Psoas muscle (tissue), 8 donors: Measurements from ENCODE around the gene COX7A2. TPM values are rescaled to one million over a fixed set of nuclear protein-coding genes. Genes with fewer than 3 reads are reported as not detected.
A peak's percentile ranks its signal among the peaks of the same experiment; 100 is the strongest.

Source experiments
- ATAC-seq, 4 donors: fragments of 200-7000 bp; cut with Tn5 transposase; one replicate each; pipeline ENCODE4 v1.9.1; 2020; ENCODE audit warnings: moderate library complexity in 3 of 4, mild to moderate bottlenecking in 2 of 4
- DNase-seq, 2 donors: peaks; one replicate each; pipeline ENCODE4 v3.0.0-alpha.2; 2020
- H3K27ac ChIP-seq: fragments of 200-600 bp; one replicate; pipeline ENCODE4 v1.8.0; 2022
- H3K27me3 ChIP-seq, 3 donors: fragments of 200-600 bp in 1 of 3; one replicate each; pipeline versions ENCODE4 v1.6.1 to v1.8.0; 2013 to 2022; ENCODE audit warnings: low read length in 2 of 3, mild to moderate bottlenecking in 2 of 3, moderate library complexity in 1 of 3; ENCODE audit not compliant: insufficient read depth in 3 of 3
- H3K36me3 ChIP-seq, 2 donors: fragments of 200-600 bp in 1 of 2; one replicate each; pipeline versions ENCODE4 v1.6.1 to v1.8.0; 2013 to 2022; ENCODE audit warnings: low read depth in 1 of 2, mild to moderate bottlenecking in 1 of 2, moderate library complexity in 1 of 2; ENCODE audit not compliant: insufficient read depth in 1 of 2
- H3K4me1 ChIP-seq: fragments of 200-600 bp; one replicate; pipeline ENCODE4 v1.8.0; 2022
- H3K4me3 ChIP-seq: fragments of 200-600 bp; one replicate; pipeline ENCODE4 v1.8.0; 2022; ENCODE audit warnings: mild to moderate bottlenecking
- H3K9me3 ChIP-seq: fragments of 200-600 bp; one replicate; pipeline ENCODE4 v1.8.0; 2022
- WGBS, 3 donors: extraction: QIAGEN DNeasy Blood & Tissue Kit; methylation state at CpG; one replicate each; pipeline versions ENCODE4 v1.1.6 to v1.1.7; 2013; 5-methylcytosine and 5-hydroxymethylcytosine counted together
- intact Hi-C, 2 donors: fragments of 100-400 bp; cut with DNase I; formaldehyde crosslinking; loops; one replicate each; pipeline versions ENCODE4 v1.11.0 to v1.14.2; 2022
- polyA plus RNA-seq, 3 donors: library from polyadenylated mRNA; stranded (reverse); fragments of 200-250 nt; gene quantifications; one replicate each; pipeline ENCODE4 v1.2.3, GENCODE V29; 2013
- total RNA-seq, 4 donors: library from RNA; stranded (reverse); fragmentation: NEBNext Ultra II Directional in 2 of 4; extraction: Animal tissue kit (Norgen Biotek cat#: 25700) in 2 of 4; gene quantifications; one replicate each; pipeline versions ENCODE4 v1.2.1 to v1.2.4, GENCODE V29; 2021 to 2023
- TF ChIP-seq, protein P1 (sequence below): fragments of 200-600 bp; IDR thresholded peaks from one replicate; pipeline ENCODE4 v1.8.0; 2022; ENCODE audit warnings: antibody characterized with exemption
- donor health status: healthy with polysubstance abuse.
- donor health status: DM: no; HTN: no; CAD: no; lungs with moderate emphysema.
- donor health status: Bipolar disorder and iron deficiency.
- donor health status: healthy.
- donor health status: DM: yes; HTN: yes; CAD: no.
- donor health status: DM: no; HTN: no; CAD: no.
- donor health status: DM: no; HTN: no; CAD: no.
- donor health status: DM: yes; HTN: yes; CAD: no.

Gene COX7A2
- total and polyA plus RNA-seq, 7 donors = 224 to 466 (median 366) TPM

DNA sequence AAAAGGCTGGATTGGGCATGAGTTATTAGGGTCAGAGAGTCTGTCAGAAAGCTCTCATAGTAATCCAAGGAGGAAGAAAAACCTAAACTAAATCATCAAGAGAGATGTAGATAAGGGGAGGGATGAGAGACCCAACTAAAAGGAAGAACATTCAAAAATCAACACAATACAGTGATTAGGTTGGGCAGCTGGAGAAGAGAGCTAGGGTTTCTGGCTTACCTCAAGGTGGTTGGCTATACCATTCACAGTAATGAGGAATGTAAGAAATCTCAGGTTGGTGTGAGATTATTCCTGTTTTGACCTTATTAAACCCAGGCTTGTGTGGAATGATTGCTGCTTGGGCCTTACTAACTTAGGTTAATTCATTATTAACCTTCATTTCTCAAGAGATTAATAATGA lies 6.2 kb upstream of the COX7A2 start:
- peaks cover 2 to 18% of the 10 kb centered on the region in 2 donors for H3K36me3 ChIP-seq
- H3K4me3 ChIP-seq = no peak overlapping the region
- no peaks in the 10 kb centered on the region for H3K9me3 ChIP-seq
- intact Hi-C loops = no loop called here
- no peaks in the 10 kb centered on the region for H3K27me3 ChIP-seq
- DNase-seq = no peak
- no peak for ATAC-seq
- H3K4me1 ChIP-seq = no peaks in the 10 kb centered on the region
- TF ChIP-seq, protein P1, sequence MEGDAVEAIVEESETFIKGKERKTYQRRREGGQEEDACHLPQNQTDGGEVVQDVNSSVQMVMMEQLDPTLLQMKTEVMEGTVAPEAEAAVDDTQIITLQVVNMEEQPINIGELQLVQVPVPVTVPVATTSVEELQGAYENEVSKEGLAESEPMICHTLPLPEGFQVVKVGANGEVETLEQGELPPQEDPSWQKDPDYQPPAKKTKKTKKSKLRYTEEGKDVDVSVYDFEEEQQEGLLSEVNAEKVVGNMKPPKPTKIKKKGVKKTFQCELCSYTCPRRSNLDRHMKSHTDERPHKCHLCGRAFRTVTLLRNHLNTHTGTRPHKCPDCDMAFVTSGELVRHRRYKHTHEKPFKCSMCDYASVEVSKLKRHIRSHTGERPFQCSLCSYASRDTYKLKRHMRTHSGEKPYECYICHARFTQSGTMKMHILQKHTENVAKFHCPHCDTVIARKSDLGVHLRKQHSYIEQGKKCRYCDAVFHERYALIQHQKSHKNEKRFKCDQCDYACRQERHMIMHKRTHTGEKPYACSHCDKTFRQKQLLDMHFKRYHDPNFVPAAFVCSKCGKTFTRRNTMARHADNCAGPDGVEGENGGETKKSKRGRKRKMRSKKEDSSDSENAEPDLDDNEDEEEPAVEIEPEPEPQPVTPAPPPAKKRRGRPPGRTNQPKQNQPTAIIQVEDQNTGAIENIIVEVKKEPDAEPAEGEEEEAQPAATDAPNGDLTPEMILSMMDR = no peak
- H3K27ac ChIP-seq = no peak overlapping the region

DNA sequence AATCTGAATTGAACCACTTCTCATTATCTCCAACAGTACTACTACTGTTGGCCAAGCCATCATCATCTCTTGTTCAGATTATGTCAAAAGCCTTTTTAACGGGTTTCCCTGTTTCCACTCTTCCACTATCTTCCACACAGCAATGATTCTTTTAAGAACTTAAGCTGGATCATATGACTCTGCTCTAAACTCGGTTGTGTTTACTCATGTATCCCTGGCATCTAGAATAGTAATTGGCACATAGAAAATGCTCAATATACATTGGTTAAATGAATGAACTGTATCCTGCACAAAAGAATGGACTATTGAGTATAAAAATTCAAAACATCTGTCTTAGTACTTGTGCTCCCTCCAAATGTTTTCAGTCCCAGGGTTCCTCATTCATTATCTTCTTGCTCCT lies 2.8 kb upstream of the COX7A2 start:
- H3K36me3 ChIP-seq = peaks cover 0 to 4% of the 10 kb centered on the region in 2 donors
- no peak for DNase-seq
- TF ChIP-seq, protein P1 = no peak
- intact Hi-C loops = no loop called here
- H3K27me3 ChIP-seq = no peaks in the 10 kb centered on the region
- WGBS, 3 donors = 48 to 56% (median 50%) methylated on average over 2 of the region's 2 CpGs
- peaks cover 14% of the 10 kb centered on the region for H3K4me1 ChIP-seq
- no peaks in the 10 kb centered on the region for H3K9me3 ChIP-seq
- no peak overlapping the region for H3K27ac ChIP-seq
- ATAC-seq = no peak
- no peak overlapping the region for H3K4me3 ChIP-seq

DNA sequence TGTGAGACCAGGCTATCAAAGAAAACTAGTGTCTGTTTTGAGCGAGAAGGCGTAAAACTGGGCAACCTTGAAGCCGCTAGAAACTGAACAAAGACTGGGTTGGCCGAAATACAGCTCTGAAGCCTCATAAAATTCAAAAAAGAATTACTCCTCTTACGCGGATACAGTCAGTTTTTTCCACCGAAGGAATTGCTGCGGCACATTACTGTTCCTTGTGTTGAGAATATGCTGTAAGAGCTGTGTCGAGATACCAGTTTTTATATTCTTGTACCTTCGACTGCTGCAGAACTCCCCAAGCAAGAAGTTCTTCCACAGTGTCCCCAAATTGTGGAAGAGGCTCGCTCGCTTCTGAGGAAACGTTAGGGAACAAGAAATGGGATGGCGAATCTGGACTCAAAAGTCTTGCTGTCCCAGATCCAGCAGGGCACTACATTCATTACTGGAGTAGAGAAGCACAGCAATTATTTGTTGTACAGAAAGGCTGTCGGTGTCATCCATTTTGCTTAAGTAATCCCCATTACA lies 523 bp upstream of the COX7A2 start:
- intact Hi-C loops = no loop called here

DNA sequence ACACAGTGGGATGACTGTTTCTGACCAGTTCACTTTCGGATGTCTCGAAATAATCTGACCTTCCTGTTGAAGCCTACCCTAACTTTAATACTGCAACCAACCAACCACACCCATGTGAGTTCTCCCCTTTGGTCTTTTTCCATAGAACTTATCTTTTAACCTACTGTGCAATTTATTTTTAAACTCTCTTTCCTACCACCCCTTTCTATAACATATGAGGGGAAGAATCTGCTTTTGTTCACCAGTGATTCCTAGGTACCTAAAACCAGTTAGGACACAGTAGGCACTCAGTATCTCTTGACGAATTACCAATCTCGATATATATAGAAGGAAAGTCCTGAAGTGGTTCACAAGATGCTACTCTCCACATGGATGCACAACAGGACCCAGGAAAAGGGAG lies 7.0 kb downstream of the COX7A2 start:
- TF ChIP-seq, protein P1 = no peak
- Histone ChIP-seq H3K36me3 (peaks cover 0 to 59% of the 10 kb centered on the region in 2 donors), H3K4me3 (no peak overlapping the region), H3K9me3 (no peaks in the 10 kb centered on the region), H3K27ac (no peak overlapping the region), H3K4me1 (peaks cover 20% of the 10 kb centered on the region), H3K27me3 (no peaks in the 10 kb centered on the region)
- ATAC-seq (no peak), DNase-seq (no peak)
- intact Hi-C loops = no loop called here
- 92 to 94% (median 93%) methylated on average over 4 of the region's 4 CpGs for WGBS, 3 donors

More for the DNA sequence above, 523 bp upstream of the COX7A2 start:
- peaks cover 0 to 26% of the 10 kb centered on the region in 2 donors for H3K36me3 ChIP-seq
- H3K27ac ChIP-seq = peak overlapping the region; percentile 93
- H3K4me1 ChIP-seq = peaks cover 21% of the 10 kb centered on the region
- ATAC-seq (peak; percentile 1 to 42 (median 20)), DNase-seq (no peak)
- no peaks in the 10 kb centered on the region for H3K27me3 ChIP-seq
- H3K9me3 ChIP-seq = no peaks in the 10 kb centered on the region
- WGBS, 3 donors = 12 to 20% (median 17%) methylated on average over 15 of the region's 15 CpGs
- TF ChIP-seq, protein P1 = no peak
- H3K4me3 ChIP-seq = peak overlapping the region; percentile 89

DNA sequence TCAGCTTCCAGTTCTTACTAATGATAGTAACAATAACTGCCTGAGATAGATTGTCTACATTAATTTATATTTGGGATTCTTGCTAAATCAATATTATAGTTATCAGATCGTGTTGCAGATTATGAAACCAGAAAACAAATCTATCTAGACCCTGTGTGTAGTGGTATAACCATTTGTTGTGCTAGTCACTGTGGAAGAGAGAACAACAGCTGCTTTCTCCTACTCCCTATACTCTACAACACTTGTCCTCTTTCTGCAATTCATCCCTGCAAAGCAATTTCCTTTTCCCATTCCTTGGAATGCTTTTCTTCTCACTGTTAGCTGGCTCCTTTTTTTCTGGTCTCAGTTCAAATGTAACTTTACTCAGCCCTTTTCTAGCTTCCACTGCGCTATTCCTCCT lies 8.3 kb downstream of the COX7A2 start:
- intact Hi-C loops = no loop called here
- H3K9me3 ChIP-seq = no peaks in the 10 kb centered on the region
- no peak for ATAC-seq
- H3K36me3 ChIP-seq = peaks cover 0 to 48% of the 10 kb centered on the region in 2 donors
- WGBS, 3 donors = 62 to 73% (median 67%) methylated on average over 2 of the region's 2 CpGs
- TF ChIP-seq, protein P1 = no peak
- H3K27me3 ChIP-seq = no peaks in the 10 kb centered on the region
- DNase-seq = no peak
- H3K27ac ChIP-seq = no peak overlapping the region
- H3K4me1 ChIP-seq = peaks cover 12% of the 10 kb centered on the region
- no peak overlapping the region for H3K4me3 ChIP-seq
